HUES6 (cell line): ENCODE measurements around the gene ZFYVE16.
"Not testable (repeated sequence)": the region's sequence is repeated elsewhere in the genome, so short reads cannot be mapped to it uniquely, and the experiment has no call there.

Experiments used
- H3K27ac ChIP-seq: 2 replicates; pipeline ENCODE4 v1.7.0; 2013; ENCODE audit warnings: low read depth, mild to moderate bottlenecking, low read length, inconsistent platforms
- H3K27me3 ChIP-seq: 2 replicates; pipeline ENCODE4 v1.6.1; 2013; ENCODE audit warnings: low read length; ENCODE audit not compliant: control insufficient read depth, insufficient read depth
- H3K36me3 ChIP-seq: 2 replicates; pipeline ENCODE4 v1.6.1; 2013; ENCODE audit warnings: low read length; ENCODE audit not compliant: control insufficient read depth, insufficient read depth
- H3K4me1 ChIP-seq: 2 replicates; pipeline ENCODE4 v1.6.1; 2013; ENCODE audit warnings: low read length; ENCODE audit not compliant: control insufficient read depth, insufficient read depth
- H3K4me3 ChIP-seq: 2 replicates; pipeline ENCODE4 v1.5.1; 2013; ENCODE audit warnings: low read depth, low read length
- H3K9ac ChIP-seq: one replicate; pipeline ENCODE4 v1.6.1; 2013; ENCODE audit warnings: mild to moderate bottlenecking, low read length
- H3K9me3 ChIP-seq: 2 replicates; pipeline ENCODE4 v1.6.1; 2013; ENCODE audit warnings: low read depth, low read length; ENCODE audit not compliant: control insufficient read depth, insufficient read depth

ZFYVE16 gene

GRCh38 chr5:80411589-80412219 lies 3.8 kb downstream of the ZFYVE16 start:
- Histone ChIP-seq H3K9me3 (no peaks in the 10 kb centered on the region), H3K36me3 (peaks cover 3% of the 10 kb centered on the region), H3K9ac (no peak overlapping the region), H3K27ac (no peak overlapping the region), H3K4me1 (no peaks in the 10 kb centered on the region), H3K4me3 (no peak overlapping the region), H3K27me3 (no peaks in the 10 kb centered on the region)

- Histone ChIP-seq H3K27me3 (no peaks in the 10 kb centered on the region), H3K27ac (no peak overlapping the region), H3K36me3 (peaks cover 3% of the 10 kb centered on the region), H3K4me1 (no peaks in the 10 kb centered on the region), H3K9ac (no peak overlapping the region), H3K4me3 (no peak overlapping the region), H3K9me3 (no peaks in the 10 kb centered on the region)
Observed at GRCh38 chr5:80414113-80414512, 6.2 kb downstream of the ZFYVE16 start.

- no peak overlapping the region for H3K4me3 ChIP-seq
- peaks cover 5% of the 10 kb centered on the region; the same call in 1 of the 2 replicates for H3K9me3 ChIP-seq
Observed at GRCh38 chr5:80417973-80418372, 10.1 kb downstream of the ZFYVE16 start.

GRCh38 chr5:80424365-80424764 lies 16.5 kb downstream of the ZFYVE16 start:
- not testable (repeated sequence) for H3K27ac ChIP-seq, H3K4me3 ChIP-seq, H3K27me3 ChIP-seq, H3K9ac ChIP-seq, H3K4me1 ChIP-seq, H3K36me3 ChIP-seq
- H3K9me3 ChIP-seq, result peaks cover 12% of the 10 kb centered on the region; the same call in 1 of the 2 replicates

More at GRCh38 chr5:80417973-80418372, 10.1 kb downstream of the ZFYVE16 start:
- H3K27ac ChIP-seq, result no peak overlapping the region
- H3K9ac ChIP-seq, result no peak overlapping the region
- no peaks in the 10 kb centered on the region for H3K36me3 ChIP-seq
- H3K4me1 ChIP-seq, result no peaks in the 10 kb centered on the region
- no peaks in the 10 kb centered on the region for H3K27me3 ChIP-seq

GRCh38 chr5:80435476-80435875 lies 27.6 kb downstream of the ZFYVE16 start:
- no peak overlapping the region for H3K9ac ChIP-seq
- H3K9me3 ChIP-seq, result no peaks in the 10 kb centered on the region
- no peak overlapping the region for H3K4me3 ChIP-seq
- no peaks in the 10 kb centered on the region for H3K4me1 ChIP-seq
- no peak overlapping the region for H3K27ac ChIP-seq
- no peaks in the 10 kb centered on the region for H3K27me3 ChIP-seq
- H3K36me3 ChIP-seq, result peaks cover 43% of the 10 kb centered on the region

- no peaks in the 10 kb centered on the region for H3K9me3 ChIP-seq
- no peak overlapping the region for H3K27ac ChIP-seq
- no peaks in the 10 kb centered on the region for H3K4me1 ChIP-seq
- no peaks in the 10 kb centered on the region for H3K27me3 ChIP-seq
- peaks cover 49% of the 10 kb centered on the region for H3K36me3 ChIP-seq
- no peak overlapping the region for H3K4me3 ChIP-seq
- no peak overlapping the region for H3K9ac ChIP-seq
Observed at GRCh38 chr5:80437326-80437725, 29.5 kb downstream of the ZFYVE16 start.

GRCh38 chr5:80438739-80439138 lies 30.9 kb downstream of the ZFYVE16 start:
- H3K9ac ChIP-seq, result no peak overlapping the region
- H3K36me3 ChIP-seq, result peaks cover 62% of the 10 kb centered on the region
- H3K4me3 ChIP-seq, result no peak overlapping the region
- no peaks in the 10 kb centered on the region for H3K27me3 ChIP-seq
- no peak overlapping the region for H3K27ac ChIP-seq
- H3K4me1 ChIP-seq, result no peaks in the 10 kb centered on the region
- no peaks in the 10 kb centered on the region for H3K9me3 ChIP-seq

GRCh38 chr5:80439213-80439612 lies 31.3 kb downstream of the ZFYVE16 start:
- no peaks in the 10 kb centered on the region for H3K9me3 ChIP-seq
- no peaks in the 10 kb centered on the region for H3K27me3 ChIP-seq
- H3K36me3 ChIP-seq, result peaks cover 65% of the 10 kb centered on the region
- no peak overlapping the region for H3K27ac ChIP-seq
- H3K4me1 ChIP-seq, result no peaks in the 10 kb centered on the region
- no peak overlapping the region for H3K9ac ChIP-seq
- H3K4me3 ChIP-seq, result no peak overlapping the region

- Histone ChIP-seq H3K36me3 (peaks cover 61% of the 10 kb centered on the region), H3K9ac (no peak overlapping the region), H3K4me1 (no peaks in the 10 kb centered on the region), H3K27ac (no peak overlapping the region), H3K27me3 (no peaks in the 10 kb centered on the region), H3K9me3 (no peaks in the 10 kb centered on the region), H3K4me3 (no peak overlapping the region)
Observed at GRCh38 chr5:80442742-80443141, 34.9 kb downstream of the ZFYVE16 start.

- no peaks in the 10 kb centered on the region for H3K4me1 ChIP-seq
- H3K27ac ChIP-seq, result no peak overlapping the region
- no peaks in the 10 kb centered on the region for H3K27me3 ChIP-seq
- H3K9me3 ChIP-seq, result no peaks in the 10 kb centered on the region
- H3K9ac ChIP-seq, result no peak overlapping the region
- H3K4me3 ChIP-seq, result no peak overlapping the region
- peaks cover 59% of the 10 kb centered on the region for H3K36me3 ChIP-seq
Observed at GRCh38 chr5:80453366-80453765, 45.5 kb downstream of the ZFYVE16 start.

GRCh38 chr5:80463269-80463668 lies 55.4 kb downstream of the ZFYVE16 start:
- H3K9ac ChIP-seq, result no peak overlapping the region
- no peak overlapping the region for H3K4me3 ChIP-seq
- peaks cover 72% of the 10 kb centered on the region for H3K36me3 ChIP-seq
- H3K27me3 ChIP-seq, result no peaks in the 10 kb centered on the region
- no peak overlapping the region for H3K27ac ChIP-seq
- H3K4me1 ChIP-seq, result 0 out of 2 replicates have a peak, but pooled peaks cover 6% of the 10 kb centered on the region
- H3K9me3 ChIP-seq, result peaks cover 27% of the 10 kb centered on the region
